HL-60 (cell line): ENCODE results near the gene TMEM135.

Experiments
- DNase-seq, 2 experiments: peaks; one replicate each; pipeline ENCODE4 v3.0.0-alpha.2; 2010 to 2020; ENCODE audit warnings: low read depth in 1 of 2, low spot score in 1 of 2
- H3K27ac ChIP-seq: fragments of 250-450 bp; sonication (Bioruptor Pico); replicated peaks from 2 replicates; pipeline ENCODE4 v1.5.1; 2020; ENCODE audit warnings: mild to moderate bottlenecking, moderate library complexity
- H3K27me3 ChIP-seq: fragments of 250-450 bp; sonication (Bioruptor Pico); 2 replicates; pipeline ENCODE4 v1.5.1; 2021; ENCODE audit warnings: mild to moderate bottlenecking, moderate library complexity; ENCODE audit not compliant: insufficient read depth, poor library complexity, severe bottlenecking
- H3K4me3 ChIP-seq: replicated peaks from 2 replicates; pipeline ENCODE4 v1.5.1; 2011; ENCODE audit warnings: mild to moderate bottlenecking, control low read depth, low read length; ENCODE audit not compliant: insufficient read depth
- CTCF ChIP-seq: IDR thresholded peaks from one replicate; pipeline ENCODE4 v1.5.1; 2011; ENCODE audit warnings: low read length, control low read depth, inconsistent platforms; ENCODE audit not compliant: insufficient read depth
- GABPA ChIP-seq: IDR thresholded peaks from 2 replicates; pipeline ENCODE4 v1.6.1; 2012; ENCODE audit warnings: low read depth
- POLR2AphosphoS5 ChIP-seq: IDR thresholded peaks from 2 replicates; pipeline ENCODE4 v1.6.1; 2012; ENCODE audit warnings: low read depth
- REST ChIP-seq: IDR thresholded peaks from 2 replicates; pipeline ENCODE4 v1.6.1; 2012; ENCODE audit warnings: low read depth; ENCODE audit not compliant: insufficient replicate concordance
- SPI1 ChIP-seq: IDR thresholded peaks from 2 replicates; pipeline ENCODE4 v1.6.1; 2012; ENCODE audit warnings: low read depth, mild to moderate bottlenecking, borderline replicate concordance

TMEM135 gene

GRCh38 chr11:87368858-87369480 lies 331.2 kb downstream of the TMEM135 start:
- TF ChIP-seq CTCF, result no peak
- TF ChIP-seq POLR2AphosphoS5, result no peak
- TF ChIP-seq REST, result no peak
- TF ChIP-seq SPI1, result no peak
- no peak for TF ChIP-seq GABPA
- Histone ChIP-seq H3K27me3 (peaks cover 2% of the 10 kb centered on the region), H3K4me3 (no peak overlapping the region), H3K27ac (no peak overlapping the region)
- no peak for DNase-seq

- no peak overlapping the region for H3K4me3 ChIP-seq
- no peak for TF ChIP-seq SPI1
- TF ChIP-seq REST, result no peak
- no peak for TF ChIP-seq CTCF
- TF ChIP-seq POLR2AphosphoS5, result no peak
- TF ChIP-seq GABPA, result no peak
- no peak overlapping the region for H3K27ac ChIP-seq
- DNase-seq, result no peak
- H3K27me3 ChIP-seq, result peaks cover 2% of the 10 kb centered on the region
These were observed 332.2 kb downstream of the TMEM135 start for GRCh38 chr11:87369888-87370287.

GRCh38 chr11:87372065-87372464 lies 334.3 kb downstream of the TMEM135 start:
- H3K27ac ChIP-seq, result no peak overlapping the region
- no peak for TF ChIP-seq REST
- no peak for TF ChIP-seq SPI1
- no peak for TF ChIP-seq GABPA
- TF ChIP-seq POLR2AphosphoS5, result no peak
- H3K4me3 ChIP-seq, result no peak overlapping the region
- DNase-seq, result no peak
- peaks cover 2% of the 10 kb centered on the region for H3K27me3 ChIP-seq
